ENCODE data around the gene RTEL1.

GRCh38 chr20:63667858-63668257, 9.7 kb downstream of the RTEL1 start:
- TF ChIP-seq CTCF (IDR thresholded peaks at IDR 0.05) (no peak), EP300 (IDR thresholded peaks at IDR 0.05) (no peak)
